A549 (cell line): ENCODE measurements around the gene RPS15. TPM values are rescaled to one million over a fixed set of nuclear protein-coding genes. Genes with fewer than 3 reads are reported as not detected.

Source experiments
- ATAC-seq, 2 experiments: fragments of 200-7000 bp in 1 of 2; fragments of >200 bp in 1 of 2; cut with Nextera tagmentation in 1 of 2; cut with Tn5 transposase in 1 of 2; 3 replicates each; pipeline versions ENCODE4 v1.8.0 to v1.9.1; 2018 to 2020; ENCODE audit warnings: mild to moderate bottlenecking in 1 of 2, moderate library complexity in 1 of 2
- CTCF ChIA-PET: fragments of 300-600 bp; sonication (Branson Sonifier 250); formaldehyde crosslinking; extraction: SDS; loops from one replicate; lab custom pipeline; 2021; ENCODE audit warnings: antibody characterized with exemption, inconsistent platforms; lab: Yijun Ruan, JAX
- POLR2A ChIA-PET: fragments of 350-600 bp; formaldehyde crosslinking; extraction: SDS; loops from one replicate; lab custom pipeline; 2021; ENCODE audit warnings: antibody characterized with exemption, inconsistent platforms; lab: Yijun Ruan, JAX
- DNase-seq, 2 experiments: peaks; one replicate each; pipeline versions ENCODE4 v3.0.0 to v3.0.0-alpha.2; 2011 to 2016; ENCODE audit warnings: low read depth in 1 of 2, low spot score in 1 of 2
- FAIRE-seq: peaks from 2 replicates; lab custom pipeline; 2011; peaks lifted over from hg19 to GRCh38; lab: Jason Lieb, UNC
- H3K27ac ChIP-seq, 2 experiments: fragments of >200 bp; sonication (Bioruptor Twin); formaldehyde crosslinking; 3 replicates each; pipeline ENCODE4 v1.5.1; 2016 to 2017
- H3K4me1 ChIP-seq: fragments of >200 bp; sonication (Bioruptor Twin); formaldehyde crosslinking; 3 replicates; pipeline ENCODE4 v1.6.1; 2016
- H3K4me2 ChIP-seq: fragments of >200 bp; sonication (Bioruptor Twin); formaldehyde crosslinking; 3 replicates; pipeline ENCODE4 v1.6.1; 2016
- H3K4me3 ChIP-seq: fragments of >200 bp; sonication (Bioruptor Twin); formaldehyde crosslinking; 3 replicates; pipeline ENCODE4 v1.5.1; 2016
- H3K9me3 ChIP-seq: fragments of >200 bp; sonication (Bioruptor Twin); formaldehyde crosslinking; 3 replicates; pipeline ENCODE4 v1.6.1; 2016
- ATOH8 ChIP-seq: fragments of 250-450 bp; sonication (Bioruptor Pico); IDR thresholded peaks from 2 replicates; pipeline ENCODE4 v1.5.0; 2020; ENCODE audit warnings: low read depth, mild to moderate bottlenecking, moderate library complexity
- BHLHE40 ChIP-seq: IDR thresholded peaks from 2 replicates; pipeline ENCODE4 v1.6.1; 2012; ENCODE audit warnings: low read depth, low read length, inconsistent platforms
- CBX2 ChIP-seq: fragments of 200-600 bp; sonication (generic); IDR thresholded peaks from 2 replicates; pipeline ENCODE4 v1.6.1; 2016; ENCODE audit warnings: low read depth, mild to moderate bottlenecking, borderline replicate concordance
- CBX8 ChIP-seq: fragments of 200-600 bp; sonication (generic); IDR thresholded peaks from 2 replicates; pipeline ENCODE4 v1.6.1; 2016
- E2F6 ChIP-seq: IDR thresholded peaks from 2 replicates; pipeline ENCODE4 v1.6.1; 2012; ENCODE audit warnings: low read depth, borderline replicate concordance
- EHMT2 ChIP-seq: fragments of 200-600 bp; sonication (generic); IDR thresholded peaks from 2 replicates; pipeline ENCODE4 v1.6.1; 2016; ENCODE audit warnings: antibody characterized with exemption, low read depth, mild to moderate bottlenecking, moderate library complexity
- EP300 ChIP-seq, 2 experiments: fragments of >200 bp; sonication (Bioruptor Twin); formaldehyde crosslinking; IDR thresholded peaks; 2 replicates in 1 of 2; 3 replicates in 1 of 2; pipeline ENCODE4 v1.6.1; 2016 to 2017
- ESRRA ChIP-seq: fragments of 150-350 bp; IDR thresholded peaks from 2 replicates; pipeline ENCODE4 v1.6.1; 2014; ENCODE audit warnings: mild to moderate bottlenecking, low read length, borderline replicate concordance
- FOSL2 ChIP-seq, 2 experiments: fragments of 450-650 bp in 1 of 2; fragments of >200 bp in 1 of 2; sonication (Bioruptor Twin) in 1 of 2; formaldehyde crosslinking; IDR thresholded peaks; 2 replicates each; pipeline versions ENCODE4 v1.5.0 to v1.6.1; 2016 to 2020; ENCODE audit warnings: mild to moderate bottlenecking in 1 of 2, moderate library complexity in 1 of 2
- FOXS1 ChIP-seq: fragments of 250-450 bp; sonication (Bioruptor Pico); IDR thresholded peaks from 2 replicates; pipeline ENCODE4 v1.5.0; 2020; ENCODE audit warnings: mild to moderate bottlenecking, moderate library complexity
- HOXA7 ChIP-seq: fragments of 250-450 bp; sonication (Bioruptor Pico); IDR thresholded peaks from 2 replicates; pipeline ENCODE4 v1.5.0; 2020; ENCODE audit warnings: mild to moderate bottlenecking, moderate library complexity
- HOXB5 ChIP-seq: fragments of 250-450 bp; sonication (Bioruptor Pico); IDR thresholded peaks from 2 replicates; pipeline ENCODE4 v1.5.0; 2020; ENCODE audit warnings: mild to moderate bottlenecking, moderate library complexity
- JUNB ChIP-seq: fragments of >200 bp; sonication (Bioruptor Twin); formaldehyde crosslinking; IDR thresholded peaks from 2 replicates; pipeline ENCODE4 v1.6.1; 2016
- KDM5A ChIP-seq: fragments of 200-600 bp; sonication (generic); IDR thresholded peaks from 2 replicates; pipeline ENCODE4 v1.6.1; 2016; ENCODE audit warnings: antibody characterized with exemption, mild to moderate bottlenecking
- MAFK ChIP-seq: fragments of 450-650 bp; IDR thresholded peaks from 2 replicates; pipeline ENCODE4 v1.6.1; 2014; ENCODE audit not compliant: partially characterized antibody
- MAX ChIP-seq: IDR thresholded peaks from 2 replicates; pipeline ENCODE4 v1.6.1; 2012
- NFE2L2 ChIP-seq: fragments of 150-350 bp; conservative IDR thresholded peaks from 2 replicates; pipeline ENCODE4 v1.6.1; 2014; ENCODE audit warnings: low read length
- NR3C1 ChIP-seq: fragments of >200 bp; sonication (Bioruptor Twin); formaldehyde crosslinking; IDR thresholded peaks from 3 replicates; pipeline ENCODE4 v1.6.1; 2017
- PBX3 ChIP-seq: IDR thresholded peaks from 2 replicates; pipeline ENCODE4 v1.6.1; 2012
- PHF8 ChIP-seq: fragments of 200-600 bp; sonication (generic); IDR thresholded peaks from 2 replicates; pipeline ENCODE4 v1.6.1; 2016; ENCODE audit warnings: low read depth, mild to moderate bottlenecking, antibody characterized with exemption, moderate library complexity, borderline replicate concordance
- POLR2AphosphoS2 ChIP-seq: conservative IDR thresholded peaks from 2 replicates; pipeline ENCODE4 v1.6.1; 2012; ENCODE audit warnings: low read length, improper control_type of control experiment, inconsistent platforms
- RAD21 ChIP-seq, 2 experiments: fragments of >200 bp in 1 of 2; sonication (Bioruptor Twin) in 1 of 2; formaldehyde crosslinking in 1 of 2; IDR thresholded peaks in 1 of 2; conservative IDR thresholded peaks in 1 of 2; 2 replicates in 1 of 2; 3 replicates in 1 of 2; pipeline ENCODE4 v1.6.1; 2012 to 2018; ENCODE audit warnings: inconsistent platforms in 1 of 2
- RARB ChIP-seq: fragments of 250-450 bp; sonication (Bioruptor Pico); IDR thresholded peaks from 2 replicates; pipeline ENCODE4 v1.8.0; 2021; ENCODE audit warnings: mild to moderate bottlenecking, moderate library complexity
- RCOR1 ChIP-seq: fragments of 150-350 bp; IDR thresholded peaks from 2 replicates; pipeline ENCODE4 v1.6.1; 2014; ENCODE audit warnings: antibody characterized with exemption, low read length, low read depth
- RFX5 ChIP-seq: fragments of 450-650 bp; IDR thresholded peaks from 2 replicates; pipeline ENCODE4 v1.7.1; 2014; ENCODE audit warnings: antibody characterized with exemption, mild to moderate bottlenecking, moderate library complexity
- SMC3 ChIP-seq: fragments of >200 bp; sonication (Bioruptor Twin); formaldehyde crosslinking; IDR thresholded peaks from 3 replicates; pipeline ENCODE4 v1.6.1; 2018; ENCODE audit warnings: inconsistent platforms
- TP53 ChIP-seq: fragments of 250-450 bp; sonication (Bioruptor Pico); IDR thresholded peaks from 2 replicates; pipeline ENCODE4 v1.5.0; 2021; ENCODE audit warnings: mild to moderate bottlenecking, moderate library complexity
- ZNF302 ChIP-seq: fragments of 250-450 bp; sonication (Bioruptor Pico); IDR thresholded peaks from 2 replicates; pipeline ENCODE4 v1.9.0; 2021; ENCODE audit warnings: inconsistent platforms, mild to moderate bottlenecking, moderate library complexity
- ZSCAN20 ChIP-seq: fragments of 250-450 bp; sonication (Bioruptor Pico); IDR thresholded peaks from 2 replicates; pipeline ENCODE4 v1.8.0; 2022; ENCODE audit warnings: mild to moderate bottlenecking, moderate library complexity
- WGBS: methylation state at CpG from one replicate; pipeline ENCODE4 v1.1.6; 2017; ENCODE audit errors: missing lambda C conversion rate; 5-methylcytosine and 5-hydroxymethylcytosine counted together
- polyA plus RNA-seq, 4 experiments: library from polyadenylated mRNA; depleted of rRNA in 3 of 4; stranded (reverse); fragments of >200 nt; fragmentation: RNase III in 1 of 4; extraction: RNeasy Plus Mini Kit Qiagen cat#74134 plus additional on column Dnase treatment in 1 of 4; gene quantifications; 2 replicates in 3 of 4; 3 replicates in 1 of 4; pipeline ENCODE4 v1.2.3, GENCODE V29; 2011 to 2017

The RPS15 gene
- polyA plus RNA-seq, 2 of the 4 experiments (the other 2 are of a cell fraction), result 525 to 1,458 TPM

- no peak for DNase-seq
- ChIA-PET POLR2A (no interaction called here), CTCF (interaction anchor here (0.7 to 1.4 kb wide), 5 partner anchors 9 to 97 kb away, joined by 3 to 4 read pairs (median 3); no protein-coding TSS in a partner anchor)
- Histone ChIP-seq H3K4me2 (no peak overlapping the region), H3K4me3 (no peak overlapping the region), H3K9me3 (no peaks in the 10 kb centered on the region), H3K27ac (no peak overlapping the region), H3K4me1 (peaks cover 24% of the 10 kb centered on the region)
- no peak for TF ChIP-seq FOXS1 (CRISPR knock-in tag)
- no peak for TF ChIP-seq RAD21 (conservative IDR thresholded peaks at IDR 0.05 in 1 of 2, IDR thresholded peaks at IDR 0.05 in 1 of 2)
- TF ChIP-seq E2F6, result no peak
- ATAC-seq, result no peak
- WGBS, result 89% methylated on average over 28 of the region's 36 CpGs
- no peak for FAIRE-seq
These were observed 25.0 kb upstream of the RPS15 start for GRCh38 chr19:1412995-1413800.

- ATAC-seq, result no peak
- no peak for FAIRE-seq
These were observed 22.0 kb upstream of the RPS15 start for GRCh38 chr19:1416014-1416841.

GRCh38 chr19:1417145-1417544 lies 21.1 kb upstream of the RPS15 start:
- 91% methylated on average over 10 of the region's 21 CpGs for WGBS
- no peak overlapping the region for H3K27ac ChIP-seq
- peaks cover 10% of the 10 kb centered on the region for H3K4me1 ChIP-seq
- no peak overlapping the region for H3K4me2 ChIP-seq
- H3K9me3 ChIP-seq, result no peaks in the 10 kb centered on the region
- no peak for ATAC-seq
- DNase-seq, result no peak
- POLR2A ChIA-PET, result no interaction called here
- no peak for FAIRE-seq
- H3K4me3 ChIP-seq, result no peak overlapping the region
- CTCF ChIA-PET, result interaction anchor here (1.2 kb wide), 2 partner anchors 18 to 27 kb away, joined by 3 to 4 read pairs; no protein-coding TSS in a partner anchor
- TF ChIP-seq FOSL2 (IDR thresholded peaks at IDR 0.05) (no peak), FOSL2 (CRISPR knock-in tag; IDR thresholded peaks at IDR 0.05) (no peak), CBX2 (no peak), RFX5 (no peak), EHMT2 (no peak), BHLHE40 (no peak), ESRRA (no peak), POLR2AphosphoS2 (no peak), EP300 (IDR thresholded peaks at IDR 0.05) (no peak), MAX (no peak), PBX3 (no peak), JUNB (no peak), RARB (CRISPR knock-in tag) (no peak), NFE2L2 (no peak), MAFK (no peak), CBX8 (no peak), PHF8 (no peak), NR3C1 (no peak)

More at GRCh38 chr19:1416014-1416841, 22.0 kb upstream of the RPS15 start:
- ChIA-PET CTCF (interaction anchor here (1.2 kb wide), 2 partner anchors 19 to 28 kb away, joined by 3 to 4 read pairs; no protein-coding TSS in a partner anchor), POLR2A (no interaction called here)
- WGBS, result 93% methylated on average over 25 of the region's 28 CpGs
- no peak for DNase-seq
- TF ChIP-seq CBX2 (no peak), TP53 (CRISPR knock-in tag) (no peak), PBX3 (no peak), HOXA7 (CRISPR knock-in tag) (no peak), KDM5A (no peak), FOXS1 (CRISPR knock-in tag) (no peak), PHF8 (no peak), NR3C1 (no peak), ZSCAN20 (no peak), SMC3 (no peak), RCOR1 (no peak), BHLHE40 (no peak), ATOH8 (CRISPR knock-in tag) (no peak), EP300 (IDR thresholded peaks at IDR 0.05) (no peak), ZNF302 (CRISPR knock-in tag) (no peak), HOXB5 (CRISPR knock-in tag) (no peak)
- H3K9me3 ChIP-seq, result no peaks in the 10 kb centered on the region
- no peak overlapping the region for H3K4me2 ChIP-seq
- H3K27ac ChIP-seq, result no peak overlapping the region; a peak in 1 of 6 replicates
- H3K4me3 ChIP-seq, result no peak overlapping the region
- H3K4me1 ChIP-seq, result peaks cover 10% of the 10 kb centered on the region
